Measurements from ENCODE around the gene CNST. TPM values are rescaled to one million over a fixed set of nuclear protein-coding genes. Genes with fewer than 3 reads are reported as not detected.

The CNST gene
- total and polyA plus RNA-seq, 3 experiments from 2014 or later, result 29.6 to 39.4 (median 31.3) TPM

- no peaks in the 10 kb centered on the region for H3K9me3 ChIP-seq (ENCODE audit: low read length)
- POLR2A ChIA-PET, result no interaction called here
- H3K27ac ChIP-seq (ENCODE audit: low read depth, low read length), result peak overlapping the region; percentile 76
- H3K4me1 Mint-ChIP-seq, result peaks cover 49 to 78% (median 68%) of the 10 kb centered on the region in 3 donors
- H3K27ac Mint-ChIP-seq, result peak overlapping the region in 6 of 8 donors; percentile 35 to 99 (median 90)
- no peaks in the 10 kb centered on the region for H3K27me3 Mint-ChIP-seq
- CTCF ChIA-PET, result interaction anchor here (0.9 kb wide), 2 partner anchors 12 to 14 kb away, joined by 3 read pairs; no protein-coding TSS in a partner anchor
- no peaks in the 10 kb centered on the region for H3K27me3 ChIP-seq (ENCODE audit: insufficient read depth, low read length, poor library complexity, severe bottlenecking)
- peaks cover 5 to 18% (median 9%) of the 10 kb centered on the region in 3 donors for H3K36me3 Mint-ChIP-seq
- H3K4me1 ChIP-seq (ENCODE audit: insufficient read depth, low read length), result peaks cover 62% of the 10 kb centered on the region
- no peaks in the 10 kb centered on the region for H3K9me3 Mint-ChIP-seq
- H3K36me3 ChIP-seq (ENCODE audit: insufficient read depth, low read length), result no peaks in the 10 kb centered on the region
- DNase-seq, result no peak
- peak overlapping the region in 3 of 7 donors; percentile 41 to 86 (median 55) for H3K4me3 Mint-ChIP-seq
- no peak overlapping the region for H3K4me3 ChIP-seq (ENCODE audit: low read length)
Measured at GRCh38 chr1:246571953-246572352, 5.7 kb downstream of the CNST start.

- H3K4me1 ChIP-seq (ENCODE audit: insufficient read depth, low read length), result peaks cover 65% of the 10 kb centered on the region
- peak overlapping the region in 1 of 7 donors; percentile 11 for H3K4me3 Mint-ChIP-seq
- POLR2A ChIA-PET, result no interaction called here
Measured at GRCh38 chr1:246572785-246573184, 6.5 kb downstream of the CNST start.

GRCh38 chr1:246573491-246573890, 7.2 kb downstream of the CNST start:
- Mint-ChIP-seq H3K36me3 (peaks cover 5 to 23% (median 11%) of the 10 kb centered on the region in 3 donors), H3K27me3 (no peaks in the 10 kb centered on the region), H3K4me3 (peak overlapping the region in 1 of 7 donors; percentile 28), H3K4me1 (peaks cover 48 to 78% (median 68%) of the 10 kb centered on the region in 3 donors), H3K9me3 (no peaks in the 10 kb centered on the region), H3K27ac (peak overlapping the region in 3 of 8 donors; percentile 8 to 72 (median 23))
- POLR2A ChIA-PET, result no interaction called here
- no peaks in the 10 kb centered on the region for H3K27me3 ChIP-seq (ENCODE audit: insufficient read depth, low read length, poor library complexity, severe bottlenecking)
- no peaks in the 10 kb centered on the region for H3K36me3 ChIP-seq (ENCODE audit: insufficient read depth, low read length)
- no peak overlapping the region for H3K4me3 ChIP-seq (ENCODE audit: low read length)
- peaks cover 65% of the 10 kb centered on the region for H3K4me1 ChIP-seq (ENCODE audit: insufficient read depth, low read length)
- peak overlapping the region; percentile 48 for H3K27ac ChIP-seq (ENCODE audit: low read depth, low read length)
- DNase-seq, result no peak
- CTCF ChIA-PET, result no interaction called here
- H3K9me3 ChIP-seq (ENCODE audit: low read length), result no peaks in the 10 kb centered on the region

More at GRCh38 chr1:246572785-246573184, 6.5 kb downstream of the CNST start:
- Histone ChIP-seq H3K27ac (ENCODE audit: low read depth, low read length) (peak overlapping the region; percentile 48), H3K36me3 (ENCODE audit: insufficient read depth, low read length) (no peaks in the 10 kb centered on the region), H3K27me3 (ENCODE audit: insufficient read depth, low read length, poor library complexity, severe bottlenecking) (no peaks in the 10 kb centered on the region), H3K9me3 (ENCODE audit: low read length) (no peaks in the 10 kb centered on the region), H3K4me3 (ENCODE audit: low read length) (no peak overlapping the region)
- Mint-ChIP-seq H3K27ac (peak overlapping the region in 4 of 8 donors; percentile 11 to 63 (median 42)), H3K27me3 (no peaks in the 10 kb centered on the region), H3K9me3 (no peaks in the 10 kb centered on the region), H3K4me1 (peaks cover 50 to 78% (median 68%) of the 10 kb centered on the region in 3 donors), H3K36me3 (peaks cover 5 to 21% (median 11%) of the 10 kb centered on the region in 3 donors)
- CTCF ChIA-PET, result interaction anchor here (0.6 kb wide), 1 partner anchor 30 kb away, joined by 4 read pairs; no protein-coding TSS in a partner anchor
- no peak for DNase-seq

- Mint-ChIP-seq H3K4me1 (peaks cover 50 to 84% (median 67%) of the 10 kb centered on the region in 3 donors), H3K27ac (peak overlapping the region in 3 of 8 donors; percentile 17 to 46 (median 40)), H3K4me3 (peak overlapping the region in 3 of 7 donors; percentile 57 to 78 (median 68)), H3K36me3 (peaks cover 5 to 29% (median 11%) of the 10 kb centered on the region in 3 donors), H3K9me3 (no peaks in the 10 kb centered on the region), H3K27me3 (no peaks in the 10 kb centered on the region)
- Histone ChIP-seq H3K27me3 (ENCODE audit: insufficient read depth, low read length, poor library complexity, severe bottlenecking) (no peaks in the 10 kb centered on the region), H3K27ac (ENCODE audit: low read depth, low read length) (peak overlapping the region; percentile 72), H3K36me3 (ENCODE audit: insufficient read depth, low read length) (no peaks in the 10 kb centered on the region), H3K4me1 (ENCODE audit: insufficient read depth, low read length) (peaks cover 68% of the 10 kb centered on the region), H3K4me3 (ENCODE audit: low read length) (no peak overlapping the region), H3K9me3 (ENCODE audit: low read length) (no peaks in the 10 kb centered on the region)
- POLR2A ChIA-PET, result no interaction called here
- no peak for DNase-seq
- CTCF ChIA-PET, result no interaction called here
Measured at GRCh38 chr1:246576709-246577032, 10.4 kb downstream of the CNST start.

GRCh38 chr1:246577082-246577719, 10.9 kb downstream of the CNST start:
- DNase-seq, result no peak
- peak overlapping the region; percentile 7 for H3K4me3 ChIP-seq (ENCODE audit: low read length)
- no peaks in the 10 kb centered on the region for H3K9me3 ChIP-seq (ENCODE audit: low read length)
- POLR2A ChIA-PET, result no interaction called here
- Mint-ChIP-seq H3K27ac (peak overlapping the region in 6 of 8 donors; percentile 34 to 83 (median 60)), H3K4me3 (peak overlapping the region in 6 of 7 donors; percentile 28 to 78 (median 54)), H3K4me1 (peaks cover 53 to 84% (median 72%) of the 10 kb centered on the region in 3 donors), H3K36me3 (peaks cover 5 to 33% (median 12%) of the 10 kb centered on the region in 3 donors), H3K27me3 (no peaks in the 10 kb centered on the region), H3K9me3 (no peaks in the 10 kb centered on the region)
- H3K27ac ChIP-seq (ENCODE audit: low read depth, low read length), result peak overlapping the region; percentile 72
- peaks cover 65% of the 10 kb centered on the region for H3K4me1 ChIP-seq (ENCODE audit: insufficient read depth, low read length)
- CTCF ChIA-PET, result no interaction called here
- H3K36me3 ChIP-seq (ENCODE audit: insufficient read depth, low read length), result peaks cover 3% of the 10 kb centered on the region
- H3K27me3 ChIP-seq (ENCODE audit: insufficient read depth, low read length, poor library complexity, severe bottlenecking), result no peaks in the 10 kb centered on the region

GRCh38 chr1:246577720-246578106, 11.5 kb downstream of the CNST start:
- POLR2A ChIA-PET, result no interaction called here
- no peak for DNase-seq
- H3K27ac ChIP-seq (ENCODE audit: low read depth, low read length), result peak overlapping the region; percentile 72
- Mint-ChIP-seq H3K36me3 (peaks cover 5 to 38% (median 12%) of the 10 kb centered on the region in 3 donors), H3K4me1 (peaks cover 58 to 84% (median 76%) of the 10 kb centered on the region in 3 donors), H3K4me3 (peak overlapping the region in 4 of 7 donors; percentile 3 to 66 (median 33)), H3K9me3 (no peaks in the 10 kb centered on the region), H3K27ac (peak overlapping the region in 7 of 8 donors; percentile 13 to 82 (median 46)), H3K27me3 (no peaks in the 10 kb centered on the region)
- H3K9me3 ChIP-seq (ENCODE audit: low read length), result no peaks in the 10 kb centered on the region
- H3K36me3 ChIP-seq (ENCODE audit: insufficient read depth, low read length), result peaks cover 7% of the 10 kb centered on the region
- H3K4me3 ChIP-seq (ENCODE audit: low read length), result peak overlapping the region; percentile 7
- no peaks in the 10 kb centered on the region for H3K27me3 ChIP-seq (ENCODE audit: insufficient read depth, low read length, poor library complexity, severe bottlenecking)
- H3K4me1 ChIP-seq (ENCODE audit: insufficient read depth, low read length), result peaks cover 62% of the 10 kb centered on the region
- CTCF ChIA-PET, result no interaction called here

GRCh38 chr1:246579818-246580217, 13.6 kb downstream of the CNST start:
- no peaks in the 10 kb centered on the region for H3K9me3 Mint-ChIP-seq
- peak overlapping the region; percentile 72 for H3K27ac ChIP-seq (ENCODE audit: low read depth, low read length)
- H3K36me3 ChIP-seq (ENCODE audit: insufficient read depth, low read length), result peaks cover 11% of the 10 kb centered on the region
- H3K27me3 ChIP-seq (ENCODE audit: insufficient read depth, low read length, poor library complexity, severe bottlenecking), result no peaks in the 10 kb centered on the region
- peaks cover 60% of the 10 kb centered on the region for H3K4me1 ChIP-seq (ENCODE audit: insufficient read depth, low read length)
- ChIA-PET POLR2A (no interaction called here), CTCF (no interaction called here)
- peaks cover 63 to 91% (median 86%) of the 10 kb centered on the region in 3 donors for H3K4me1 Mint-ChIP-seq
- peaks cover 9 to 51% (median 26%) of the 10 kb centered on the region in 3 donors for H3K36me3 Mint-ChIP-seq
- H3K27ac Mint-ChIP-seq, result peak overlapping the region in 1 of 8 donors; percentile 27
- no peak overlapping the region for H3K4me3 ChIP-seq (ENCODE audit: low read length)
- H3K9me3 ChIP-seq (ENCODE audit: low read length), result no peaks in the 10 kb centered on the region
- no peak overlapping the region for H3K4me3 Mint-ChIP-seq
- H3K27me3 Mint-ChIP-seq, result no peaks in the 10 kb centered on the region
- no peak for DNase-seq
